HCT116 (cell line): ENCODE measurements around the gene GNB1L. TPM values are rescaled to one million over a fixed set of nuclear protein-coding genes. Genes with fewer than 3 reads are reported as not detected.

Source experiments
- ATAC-seq: fragments of 200-7000 bp; cut with Tn5 transposase; 2 replicates; pipeline ENCODE4 v1.9.1; 2020; ENCODE audit warnings: mild to moderate bottlenecking, moderate library complexity
- BruUV-seq: library from RNA; stranded (reverse); fragments of 400-500 nt; replicated peaks from 2 replicates; lab custom pipeline; 2021; lab: Mats Ljungman, UMichigan
- CTCF ChIA-PET: fragments of 300-600 bp; sonication (Branson Sonifier 250); formaldehyde crosslinking; loops from one replicate; lab custom pipeline; 2021; ENCODE audit warnings: antibody characterized with exemption; lab: Charles Lee
- POLR2A ChIA-PET: fragments of 300-600, 350-600 bp; sonication (Branson Sonifier 250); formaldehyde crosslinking; loops from one replicate; lab custom pipeline; 2021; ENCODE audit warnings: antibody characterized with exemption; lab: Charles Lee
- RAD21 ChIA-PET, 2 experiments: fragments of 300-600 bp; sonication (Branson Sonifier 250); formaldehyde crosslinking; loops; one replicate each; lab custom pipeline; 2023; ENCODE audit warnings: low total read pairs in 2 of 2; ENCODE audit not compliant: uncharacterized antibody in 2 of 2, unreplicated experiment in 2 of 2, low non-redundant PET in 1 of 2; lab: Charles Lee
- DNase-seq: peaks from one replicate; pipeline ENCODE4 v3.0.0-alpha.2; 2010; ENCODE audit warnings: low read depth, low spot score
- H2AFZ ChIP-seq: fragments of 200-600 bp; shearing (Covaris generic), sonication (generic); 2 replicates; pipeline ENCODE4 v1.6.1; 2017; ENCODE audit warnings: low read depth, mixed run types, mixed read lengths, antibody characterized with exemption, low read length; ENCODE audit not compliant: poor library complexity, severe bottlenecking
- H3K27ac ChIP-seq: 2 replicates; pipeline ENCODE4 v1.5.1; 2012; ENCODE audit warnings: low read depth, low read length
- H3K27me3 ChIP-seq: fragments of 200-600 bp; sonication (generic); 2 replicates; pipeline ENCODE4 v1.6.1; 2016; ENCODE audit warnings: mixed run types, low read length, mixed read lengths; ENCODE audit not compliant: insufficient read depth
- H3K36me3 ChIP-seq, 2 experiments: fragments of 200-500 bp in 1 of 2; fragments of 200-600 bp in 1 of 2; sonication (Bioruptor generic) in 1 of 2; sonication (generic) in 1 of 2; 2 replicates each; pipeline versions ENCODE4 v1.5.1 to v1.6.1; 2014 to 2016; ENCODE audit warnings: low read length in 2 of 2, inconsistent platforms in 1 of 2, mixed read lengths in 1 of 2, mixed run types in 1 of 2; ENCODE audit not compliant: insufficient read depth in 2 of 2, control insufficient read depth in 1 of 2
- H3K4me1 ChIP-seq, 2 experiments: fragments of 200-600 bp in 1 of 2; sonication (generic) in 1 of 2; 2 replicates each; pipeline versions ENCODE4 v1.5.1 to v1.6.1; 2012 to 2017; ENCODE audit warnings: low read length in 2 of 2, inconsistent platforms in 1 of 2, mild to moderate bottlenecking in 1 of 2, mixed read lengths in 1 of 2, mixed run types in 1 of 2, moderate library complexity in 1 of 2; ENCODE audit not compliant: insufficient read depth in 2 of 2, control insufficient read depth in 1 of 2
- H3K4me2 ChIP-seq: fragments of 200-600 bp; sonication (generic); 2 replicates; pipeline ENCODE4 v1.6.1; 2017; ENCODE audit warnings: mixed run types, low read length, mixed read lengths
- H3K4me3 ChIP-seq, 2 experiments: fragments of 200-600 bp in 1 of 2; sonication (generic) in 1 of 2; replicated peaks in 1 of 2; 2 replicates each; pipeline ENCODE4 v1.5.1; 2011 to 2016; ENCODE audit warnings: low read length in 2 of 2, control low read depth in 1 of 2, low read depth in 1 of 2, mild to moderate bottlenecking in 1 of 2, mixed read lengths in 1 of 2, mixed run types in 1 of 2
- H3K79me2 ChIP-seq: fragments of 200-600 bp; sonication (generic); 2 replicates; pipeline ENCODE4 v1.6.1; 2017; ENCODE audit warnings: mild to moderate bottlenecking, mixed run types, low read length, moderate library complexity, mixed read lengths; ENCODE audit not compliant: insufficient read depth
- H3K9ac ChIP-seq: fragments of 200-600 bp; sonication (generic); 2 replicates; pipeline ENCODE4 v1.6.1; 2016; ENCODE audit warnings: low read length, mixed read lengths
- H3K9me2 ChIP-seq: fragments of 200-600 bp; sonication (generic), shearing (Covaris generic); 2 replicates; pipeline ENCODE4 v1.6.1; 2017; ENCODE audit warnings: mixed run types, mild to moderate bottlenecking, moderate library complexity; ENCODE audit not compliant: insufficient read depth
- H3K9me3 ChIP-seq, 2 experiments: fragments of 200-500 bp in 1 of 2; fragments of 200-600 bp in 1 of 2; sonication (Bioruptor generic) in 1 of 2; sonication (generic) in 1 of 2; 2 replicates each; pipeline ENCODE4 v1.6.1; 2014 to 2017; ENCODE audit warnings: low read length in 2 of 2, mixed read lengths in 2 of 2, inconsistent platforms in 1 of 2, low read depth in 1 of 2, mild to moderate bottlenecking in 1 of 2, mixed run types in 1 of 2, moderate library complexity in 1 of 2; ENCODE audit not compliant: control insufficient read depth in 1 of 2, insufficient read depth in 1 of 2
- H4K20me1 ChIP-seq: fragments of 200-600 bp; sonication (generic), shearing (Covaris generic); 2 replicates; pipeline ENCODE4 v1.6.1; 2017; ENCODE audit warnings: mixed run types, mild to moderate bottlenecking, moderate library complexity; ENCODE audit not compliant: insufficient read depth
- CBX3 ChIP-seq: IDR thresholded peaks from 2 replicates; pipeline ENCODE4 v1.6.1; 2012; ENCODE audit warnings: low read depth
- EGR1 ChIP-seq: IDR thresholded peaks from 2 replicates; pipeline ENCODE4 v1.6.1; 2012; ENCODE audit warnings: low read depth
- EZH2phosphoT487 ChIP-seq: fragments of 200-600 bp; IDR thresholded peaks from 2 replicates; pipeline ENCODE4 v1.6.1; 2018; ENCODE audit warnings: antibody characterized with exemption, borderline replicate concordance
- JUND ChIP-seq: IDR thresholded peaks from 2 replicates; pipeline ENCODE4 v1.6.1; 2012
- SIN3A ChIP-seq: IDR thresholded peaks from 2 replicates; pipeline ENCODE4 v1.6.1; 2012; ENCODE audit warnings: low read depth
- SP1 ChIP-seq: IDR thresholded peaks from 2 replicates; pipeline ENCODE4 v1.6.1; 2012; ENCODE audit warnings: low read depth
- TCF7L2 ChIP-seq: IDR thresholded peaks from 2 replicates; pipeline ENCODE4 v1.7.0; 2011; ENCODE audit warnings: borderline replicate concordance, inconsistent platforms; ENCODE audit not compliant: insufficient read depth, insufficient read length; ENCODE audit errors: extremely low read depth
- YY1 ChIP-seq: IDR thresholded peaks from 2 replicates; pipeline ENCODE4 v1.6.1; 2011; ENCODE audit warnings: low read length, low read depth, moderate library complexity, mild to moderate bottlenecking; ENCODE audit not compliant: insufficient replicate concordance; ENCODE audit errors: extremely low read depth
- ZFX ChIP-seq: fragments of 450-650 bp; IDR thresholded peaks from 2 replicates; pipeline ENCODE4 v1.6.1; 2017
- ZNF274 ChIP-seq: fragments of 200-500 bp; sonication (Bioruptor generic); IDR thresholded peaks from 2 replicates; pipeline ENCODE4 v1.6.1; 2014; ENCODE audit warnings: mild to moderate bottlenecking, low read depth, low read length, inconsistent platforms
- intact Hi-C: fragments of 100-400 bp; cut with micrococcal nuclease; formaldehyde crosslinking; loops from 2 replicates; pipeline ENCODE4 v1.10.0; 2022
- total RNA-seq: library from RNA; stranded (reverse); gene quantifications from one replicate; pipeline ENCODE4 v1.2.1, GENCODE V29; 2021; ENCODE audit not compliant: unreplicated experiment
- TF ChIP-seq, protein P1 (sequence below): IDR thresholded peaks from 2 replicates; pipeline ENCODE4 v1.6.1; 2012; ENCODE audit warnings: low read depth
- TF ChIP-seq, protein P2 (sequence below), 3 experiments: fragments of 200-600 bp in 1 of 3; sonication (generic) in 1 of 3; IDR thresholded peaks in 2 of 3; conservative IDR thresholded peaks in 1 of 3; 2 replicates each; pipeline ENCODE4 v1.5.1; 2012 to 2017; ENCODE audit warnings: low read depth in 2 of 3, low read length in 2 of 3, antibody characterized with exemption in 1 of 3, borderline replicate concordance in 1 of 3, control low read depth in 1 of 3, mild to moderate bottlenecking in 1 of 3, mixed read lengths in 1 of 3, mixed run types in 1 of 3, moderate library complexity in 1 of 3; ENCODE audit not compliant: insufficient read depth in 1 of 3
- TF ChIP-seq, protein P3 (sequence below): IDR thresholded peaks from 2 replicates; pipeline ENCODE4 v1.6.1; 2012

The GNB1L gene
- total RNA-seq, 1 experiment from 2014 or later: 12.1 TPM

DNA sequence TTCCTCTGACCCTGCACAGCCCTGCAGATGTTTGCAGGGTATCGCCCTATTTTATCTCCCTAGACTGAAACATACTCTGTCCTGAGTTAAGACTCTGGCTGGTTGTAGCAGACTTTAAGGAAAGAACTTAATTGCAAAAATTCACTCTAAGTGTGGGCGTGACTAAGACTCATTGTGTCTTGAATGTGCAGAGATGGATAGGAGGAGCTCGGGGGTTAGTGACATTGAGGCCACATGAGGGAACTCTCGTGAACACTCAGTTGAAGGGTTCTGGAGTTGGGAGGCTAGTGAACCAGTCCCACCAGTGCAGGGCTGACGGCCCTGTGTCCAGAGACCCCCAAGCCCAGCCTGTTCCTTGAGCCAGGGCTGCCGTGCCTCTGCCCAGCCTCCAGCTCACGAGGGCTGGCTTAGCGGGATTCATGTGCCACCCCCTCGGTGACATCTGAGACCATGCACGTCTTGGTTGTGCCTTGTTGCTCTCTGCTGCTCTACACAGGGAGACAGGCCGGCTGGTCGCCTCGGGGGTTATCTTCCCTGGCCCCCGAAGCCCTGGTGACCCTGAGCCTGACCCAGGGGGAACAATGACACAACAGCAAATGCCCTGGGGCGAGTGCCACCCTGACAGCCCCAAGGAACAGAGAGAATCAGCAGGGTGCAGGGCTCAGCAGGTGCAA is 105.5 kb downstream of the GNB1L start:
- H3K4me3 ChIP-seq: no peak overlapping the region
- no peaks in the 10 kb centered on the region for H3K4me1 ChIP-seq
- no TSS peak for BruUV-seq
- ATAC-seq: 0 out of 2 replicates have a peak, but pooled peaks have one; percentile 18
- no peaks in the 10 kb centered on the region for H3K9me2 ChIP-seq
- H3K4me2 ChIP-seq: no peak overlapping the region
- no peaks in the 10 kb centered on the region for H3K79me2 ChIP-seq
- no peak overlapping the region for H2AFZ ChIP-seq
- intact Hi-C loops: no loop called here
- no peaks in the 10 kb centered on the region for H3K9me3 ChIP-seq
- H3K9ac ChIP-seq: no peak overlapping the region
- TF ChIP-seq, protein P1, sequence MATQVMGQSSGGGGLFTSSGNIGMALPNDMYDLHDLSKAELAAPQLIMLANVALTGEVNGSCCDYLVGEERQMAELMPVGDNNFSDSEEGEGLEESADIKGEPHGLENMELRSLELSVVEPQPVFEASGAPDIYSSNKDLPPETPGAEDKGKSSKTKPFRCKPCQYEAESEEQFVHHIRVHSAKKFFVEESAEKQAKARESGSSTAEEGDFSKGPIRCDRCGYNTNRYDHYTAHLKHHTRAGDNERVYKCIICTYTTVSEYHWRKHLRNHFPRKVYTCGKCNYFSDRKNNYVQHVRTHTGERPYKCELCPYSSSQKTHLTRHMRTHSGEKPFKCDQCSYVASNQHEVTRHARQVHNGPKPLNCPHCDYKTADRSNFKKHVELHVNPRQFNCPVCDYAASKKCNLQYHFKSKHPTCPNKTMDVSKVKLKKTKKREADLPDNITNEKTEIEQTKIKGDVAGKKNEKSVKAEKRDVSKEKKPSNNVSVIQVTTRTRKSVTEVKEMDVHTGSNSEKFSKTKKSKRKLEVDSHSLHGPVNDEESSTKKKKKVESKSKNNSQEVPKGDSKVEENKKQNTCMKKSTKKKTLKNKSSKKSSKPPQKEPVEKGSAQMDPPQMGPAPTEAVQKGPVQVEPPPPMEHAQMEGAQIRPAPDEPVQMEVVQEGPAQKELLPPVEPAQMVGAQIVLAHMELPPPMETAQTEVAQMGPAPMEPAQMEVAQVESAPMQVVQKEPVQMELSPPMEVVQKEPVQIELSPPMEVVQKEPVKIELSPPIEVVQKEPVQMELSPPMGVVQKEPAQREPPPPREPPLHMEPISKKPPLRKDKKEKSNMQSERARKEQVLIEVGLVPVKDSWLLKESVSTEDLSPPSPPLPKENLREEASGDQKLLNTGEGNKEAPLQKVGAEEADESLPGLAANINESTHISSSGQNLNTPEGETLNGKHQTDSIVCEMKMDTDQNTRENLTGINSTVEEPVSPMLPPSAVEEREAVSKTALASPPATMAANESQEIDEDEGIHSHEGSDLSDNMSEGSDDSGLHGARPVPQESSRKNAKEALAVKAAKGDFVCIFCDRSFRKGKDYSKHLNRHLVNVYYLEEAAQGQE: no peak
- TF ChIP-seq, protein P2, sequence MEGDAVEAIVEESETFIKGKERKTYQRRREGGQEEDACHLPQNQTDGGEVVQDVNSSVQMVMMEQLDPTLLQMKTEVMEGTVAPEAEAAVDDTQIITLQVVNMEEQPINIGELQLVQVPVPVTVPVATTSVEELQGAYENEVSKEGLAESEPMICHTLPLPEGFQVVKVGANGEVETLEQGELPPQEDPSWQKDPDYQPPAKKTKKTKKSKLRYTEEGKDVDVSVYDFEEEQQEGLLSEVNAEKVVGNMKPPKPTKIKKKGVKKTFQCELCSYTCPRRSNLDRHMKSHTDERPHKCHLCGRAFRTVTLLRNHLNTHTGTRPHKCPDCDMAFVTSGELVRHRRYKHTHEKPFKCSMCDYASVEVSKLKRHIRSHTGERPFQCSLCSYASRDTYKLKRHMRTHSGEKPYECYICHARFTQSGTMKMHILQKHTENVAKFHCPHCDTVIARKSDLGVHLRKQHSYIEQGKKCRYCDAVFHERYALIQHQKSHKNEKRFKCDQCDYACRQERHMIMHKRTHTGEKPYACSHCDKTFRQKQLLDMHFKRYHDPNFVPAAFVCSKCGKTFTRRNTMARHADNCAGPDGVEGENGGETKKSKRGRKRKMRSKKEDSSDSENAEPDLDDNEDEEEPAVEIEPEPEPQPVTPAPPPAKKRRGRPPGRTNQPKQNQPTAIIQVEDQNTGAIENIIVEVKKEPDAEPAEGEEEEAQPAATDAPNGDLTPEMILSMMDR (IDR thresholded peaks at IDR 0.05 in 2 of 3, conservative IDR thresholded peaks at IDR 0.05 in 1 of 3; ENCODE audit: borderline replicate concordance in 1 of 3, insufficient read depth in 1 of 3, low read depth in 2 of 3, low read length in 2 of 3): no peak
- no peak for TF ChIP-seq ZFX
- TF ChIP-seq, protein P3, sequence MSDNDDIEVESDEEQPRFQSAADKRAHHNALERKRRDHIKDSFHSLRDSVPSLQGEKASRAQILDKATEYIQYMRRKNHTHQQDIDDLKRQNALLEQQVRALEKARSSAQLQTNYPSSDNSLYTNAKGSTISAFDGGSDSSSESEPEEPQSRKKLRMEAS: no peak
- TF ChIP-seq JUND: no peak
- TF ChIP-seq YY1: no peak
- no peak for TF ChIP-seq SIN3A
- no peak for TF ChIP-seq CBX3
- no peak for TF ChIP-seq ZNF274
- TF ChIP-seq TCF7L2: no peak
- no peak for TF ChIP-seq EGR1
- no peak for TF ChIP-seq SP1
- no peak for TF ChIP-seq EZH2phosphoT487
- no peak for DNase-seq
- CTCF ChIA-PET: no interaction called here
- no peaks in the 10 kb centered on the region for H3K36me3 ChIP-seq
- no peaks in the 10 kb centered on the region for H3K27me3 ChIP-seq
- POLR2A ChIA-PET: interaction anchor here (0.8 kb wide), 1 partner anchor 240 kb away, joined by 3 read pairs; no protein-coding TSS in a partner anchor
- H4K20me1 ChIP-seq: no peaks in the 10 kb centered on the region
- RAD21 ChIA-PET: no interaction called here
- H3K27ac ChIP-seq: no peak overlapping the region
